D341Med (cell line): ENCODE data around the gene GNAT1.
A peak's percentile ranks its signal among the peaks of the same experiment; 100 is the strongest.

Source experiments
- DNase-seq: peaks from one replicate; pipeline ENCODE4 v3.0.0; 2012; ENCODE audit warnings: low spot score

The GNAT1 gene

GRCh38 chr3:50190936-50191660 is at the start of gene GNAT1:
GNAT1 (plus strand) TSS chr3:50191610; CDS start chr3:50191726, 116 bp downstream.
- DNase-seq, result no peak

GRCh38 chr3:50146316-50146901 is 45.0 kb upstream of the GNAT1 start:
- peak; percentile 82 for DNase-seq

DNA sequence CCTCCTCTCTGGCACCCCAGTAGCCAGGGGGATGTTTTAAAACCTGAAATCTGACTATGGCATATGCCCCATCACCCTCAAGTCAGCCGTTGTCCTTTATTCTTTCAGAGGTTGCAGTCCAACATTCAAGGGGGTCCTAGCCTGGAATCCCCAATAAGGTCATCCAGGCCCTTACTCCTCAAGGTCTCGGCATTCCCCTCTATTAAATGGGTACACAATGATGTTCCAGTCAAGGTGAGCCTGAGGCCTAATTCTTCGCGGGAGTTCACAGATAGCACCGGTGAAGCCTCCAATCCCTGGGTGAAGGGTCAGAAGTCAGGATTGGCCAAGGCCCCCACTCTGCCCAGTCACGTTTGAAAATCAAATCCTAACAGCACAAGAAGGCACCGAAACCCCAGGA is 44.4 kb upstream of the GNAT1 start:
- no peak for DNase-seq

- DNase-seq, result no peak
Measured at GRCh38 chr3:50147447-50147846, 44.0 kb upstream of the GNAT1 start.

DNA sequence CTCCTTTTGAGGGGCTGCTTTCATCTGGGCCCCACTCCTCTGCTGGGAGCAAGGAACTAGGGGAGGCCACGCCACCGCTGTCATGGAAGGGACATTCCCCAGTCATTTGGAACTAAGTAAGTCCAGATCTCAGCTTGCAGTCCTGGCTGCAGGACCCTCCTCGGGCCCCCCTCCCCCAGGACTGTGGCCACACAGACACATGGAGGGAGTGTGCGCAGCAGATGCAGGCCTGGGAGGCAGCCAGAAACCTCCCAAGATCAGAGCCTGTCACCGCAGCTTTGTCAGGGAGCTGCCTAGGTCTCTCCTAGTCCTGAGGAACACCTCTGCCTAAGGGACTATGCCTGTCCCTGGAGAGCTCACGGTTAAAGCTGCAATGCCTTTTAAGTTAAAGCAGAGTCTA is 43.5 kb upstream of the GNAT1 start:
- DNase-seq, result no peak

GRCh38 chr3:50150404-50150750 is 41.0 kb upstream of the GNAT1 start:
- DNase-seq, result no peak

DNA sequence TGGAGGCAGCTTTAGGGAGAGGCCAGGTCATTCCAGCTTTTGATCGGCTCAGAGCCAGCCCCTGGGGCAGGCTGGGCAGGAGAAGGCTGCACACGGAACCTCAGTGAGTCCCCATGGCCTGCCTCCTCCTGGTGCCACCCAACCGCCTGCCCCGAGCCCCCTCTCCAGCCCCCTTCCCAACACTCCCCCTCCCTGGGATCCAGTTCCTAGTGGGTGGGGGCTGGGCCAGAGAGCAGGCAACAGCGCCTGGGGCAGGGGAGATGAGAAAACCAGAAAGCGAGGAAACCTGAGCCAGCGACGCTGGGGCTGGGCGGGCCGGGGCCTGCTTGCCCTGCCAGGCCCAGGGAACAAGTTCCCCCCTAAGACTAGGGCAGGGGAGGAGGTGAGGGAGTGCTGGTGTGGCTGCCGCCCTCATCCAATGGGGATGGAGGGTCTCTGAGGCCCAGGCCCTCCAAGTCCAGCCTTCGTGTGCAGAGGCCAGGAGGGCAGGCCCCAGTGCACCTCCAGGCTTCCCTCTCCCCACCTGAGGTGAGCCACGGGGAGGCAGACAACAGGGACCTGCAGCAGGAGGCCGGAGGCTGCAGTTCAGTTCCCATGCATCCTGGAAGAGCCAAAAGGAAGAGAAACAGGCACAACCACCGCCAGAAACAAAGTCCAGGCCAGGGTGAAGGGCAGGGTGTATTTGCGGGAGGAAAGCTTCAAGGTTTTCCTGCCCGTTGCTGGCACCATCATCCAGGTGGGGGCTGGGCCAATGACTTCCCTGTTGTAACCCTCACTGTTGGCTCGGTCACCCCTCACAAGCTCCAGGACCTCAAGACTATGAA is 40.3 kb upstream of the GNAT1 start:
- no peak for DNase-seq

DNA sequence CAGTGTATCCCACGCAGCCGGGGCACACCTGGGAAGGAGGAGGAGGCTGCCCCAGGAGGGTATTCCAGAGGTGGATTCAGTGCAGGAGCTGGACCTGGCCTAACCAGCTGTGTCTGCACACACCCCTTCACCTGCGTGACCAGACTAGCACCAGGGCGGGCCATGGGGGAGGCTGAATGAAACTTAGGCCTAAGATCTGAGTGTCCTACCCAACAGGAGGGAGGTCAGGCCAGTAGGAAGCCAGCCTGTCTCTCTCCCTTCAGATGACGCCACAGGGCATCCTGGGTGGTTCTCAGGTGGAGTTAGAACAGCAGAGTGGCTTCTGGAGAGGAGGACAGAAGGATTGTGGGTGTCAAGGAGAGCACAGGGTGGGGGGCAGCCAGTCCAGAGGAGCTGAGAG is 39.7 kb upstream of the GNAT1 start:
- DNase-seq, result no peak

- DNase-seq, result no peak
Measured at GRCh38 chr3:50153782-50154475, 37.5 kb upstream of the GNAT1 start.

DNA sequence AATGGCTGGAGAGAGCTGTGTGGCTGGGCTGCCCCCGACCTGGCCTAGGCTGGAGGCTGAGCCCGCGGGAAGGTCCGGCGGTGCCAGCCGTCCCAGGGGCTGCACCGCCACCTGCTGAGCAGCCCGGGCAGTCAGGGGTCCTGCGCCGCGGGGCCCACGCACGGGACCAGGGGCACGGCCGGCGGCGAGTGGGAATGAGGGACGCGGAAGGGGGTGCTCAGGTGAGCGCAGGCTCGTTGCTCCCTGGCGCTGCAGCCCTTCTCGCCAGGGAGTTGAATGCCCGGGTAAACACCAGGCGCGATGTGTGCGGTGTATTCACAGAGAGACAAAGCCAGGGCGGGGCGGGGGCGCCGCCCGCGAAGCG is 37.0 kb upstream of the GNAT1 start:
- no peak for DNase-seq

DNA sequence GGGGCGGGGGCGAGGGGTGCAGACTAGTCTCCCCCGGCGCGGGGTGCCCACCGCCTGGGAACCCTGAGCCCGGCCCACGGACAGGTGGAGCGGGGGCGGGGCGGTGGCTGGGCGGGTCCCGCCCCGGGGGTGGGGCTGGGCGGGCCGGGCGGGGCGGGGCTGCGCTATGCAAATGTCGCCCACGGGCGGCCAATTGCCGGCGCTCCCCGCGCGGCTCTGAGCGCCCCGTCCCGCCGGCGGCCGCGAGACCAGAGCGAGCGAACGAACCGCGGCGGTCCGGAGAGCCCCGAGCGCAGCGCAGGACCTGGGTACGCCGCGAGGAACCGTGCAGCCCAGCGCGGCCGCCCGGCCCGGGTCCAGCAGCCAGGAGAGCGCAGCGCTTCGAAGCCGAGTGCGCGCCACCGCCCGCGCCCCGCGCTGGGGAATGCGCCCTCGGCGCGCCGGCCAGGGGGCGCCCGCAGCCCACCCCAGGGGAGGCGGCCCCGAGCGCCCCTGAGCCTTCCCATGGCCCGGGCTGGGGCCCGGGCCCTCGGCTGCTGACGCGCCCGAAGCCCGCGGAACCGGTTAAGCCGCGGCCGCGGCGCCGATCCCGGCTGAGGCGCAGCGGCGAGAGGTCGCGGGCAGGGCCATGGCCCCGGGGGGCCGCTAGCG is 36.4 kb upstream of the GNAT1 start, which contains the start of gene SEMA3F:
SEMA3F (plus strand) TSS at position 485 of the 651 bp plus-strand sequence. CDS start 4,299 bp downstream, outside the sequence.
- DNase-seq, result peak; percentile 96

DNA sequence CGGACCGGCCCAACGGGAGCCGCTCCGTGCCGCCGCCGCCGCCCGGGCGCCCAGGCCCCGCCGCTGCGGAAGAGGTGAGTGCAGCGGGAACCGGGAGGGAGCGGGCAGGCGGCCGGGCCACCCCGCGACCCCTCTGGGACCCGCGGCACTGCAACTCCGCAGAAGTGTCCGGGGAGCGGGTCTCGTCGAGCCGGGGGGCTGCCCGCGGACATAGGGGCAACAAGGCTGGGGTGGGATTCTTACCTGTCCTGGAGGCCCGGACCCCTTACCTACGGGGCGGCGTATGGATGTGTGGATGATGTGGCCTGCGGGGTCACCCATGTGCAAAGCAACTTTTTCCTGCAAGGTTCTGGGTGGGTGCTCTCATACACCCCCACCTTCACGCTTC is 35.9 kb upstream of the GNAT1 start:
- no peak for DNase-seq

DNA sequence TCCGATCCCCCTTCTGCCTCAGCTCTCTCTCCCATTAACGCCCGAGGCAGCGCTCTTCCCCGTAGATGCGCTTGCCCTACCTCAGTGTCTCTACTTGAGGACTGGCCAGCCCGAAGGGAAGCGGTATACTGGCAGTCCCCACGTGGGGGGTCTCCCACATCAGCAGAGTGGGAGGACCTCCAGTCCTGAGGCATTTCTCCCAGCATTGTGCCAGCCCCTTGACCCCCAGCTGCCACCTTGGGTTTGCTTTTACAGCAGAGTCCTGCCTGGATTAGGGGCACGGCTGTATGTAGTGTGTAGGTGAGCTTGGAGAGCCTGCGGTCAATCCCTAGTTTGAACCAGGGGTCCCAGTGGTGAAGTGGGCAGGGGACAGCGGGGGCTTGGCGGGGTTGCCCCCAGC is 35.5 kb upstream of the GNAT1 start:
- DNase-seq, result no peak

DNA sequence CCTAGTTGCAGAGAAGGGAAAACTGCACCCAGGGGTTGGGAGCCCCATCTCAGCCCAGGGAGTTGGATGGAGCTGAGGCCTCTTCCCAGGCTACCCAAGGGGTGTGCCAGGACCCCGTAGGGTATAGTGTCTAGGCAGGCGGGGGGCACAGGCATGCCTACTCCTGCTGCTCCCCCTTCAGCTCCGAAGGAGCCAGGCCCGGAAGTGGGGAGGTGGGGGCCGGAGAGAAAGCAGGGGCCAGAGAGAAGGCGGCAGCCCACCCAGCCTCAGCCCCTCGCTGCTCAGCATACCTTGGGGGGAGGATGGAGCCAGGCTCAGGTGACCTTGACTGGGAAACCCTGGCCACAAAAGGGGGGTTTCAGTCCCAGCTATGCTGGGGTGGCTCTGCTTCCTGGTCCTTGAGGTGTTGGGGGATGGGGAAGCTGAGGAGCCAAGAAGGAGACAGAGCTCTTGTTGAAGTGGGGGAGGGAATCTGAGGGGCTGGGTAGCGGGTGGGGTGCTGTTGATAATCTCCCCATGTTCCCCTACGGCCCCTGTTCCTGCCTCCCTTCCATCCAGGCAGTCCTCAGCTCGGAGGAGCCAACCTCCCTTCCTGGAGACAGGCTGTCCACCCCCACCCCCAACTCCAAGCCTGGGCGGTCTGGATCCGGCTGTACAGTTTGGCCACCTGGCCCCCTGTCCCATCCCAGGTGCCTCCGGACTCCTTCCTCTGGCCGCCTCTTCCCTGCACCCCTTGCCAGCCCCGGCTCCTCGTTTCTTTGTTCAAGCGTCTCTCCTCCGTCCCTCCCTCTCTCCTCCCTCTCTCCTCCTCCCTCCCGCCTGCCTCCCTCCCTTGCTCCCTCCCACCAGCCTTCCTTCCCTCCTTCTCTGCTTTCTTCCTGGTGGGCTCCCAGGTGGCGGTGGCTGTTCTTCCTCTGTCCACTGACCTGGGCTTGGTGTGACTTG is 34.6 kb upstream of the GNAT1 start:
- DNase-seq, result no peak

DNA sequence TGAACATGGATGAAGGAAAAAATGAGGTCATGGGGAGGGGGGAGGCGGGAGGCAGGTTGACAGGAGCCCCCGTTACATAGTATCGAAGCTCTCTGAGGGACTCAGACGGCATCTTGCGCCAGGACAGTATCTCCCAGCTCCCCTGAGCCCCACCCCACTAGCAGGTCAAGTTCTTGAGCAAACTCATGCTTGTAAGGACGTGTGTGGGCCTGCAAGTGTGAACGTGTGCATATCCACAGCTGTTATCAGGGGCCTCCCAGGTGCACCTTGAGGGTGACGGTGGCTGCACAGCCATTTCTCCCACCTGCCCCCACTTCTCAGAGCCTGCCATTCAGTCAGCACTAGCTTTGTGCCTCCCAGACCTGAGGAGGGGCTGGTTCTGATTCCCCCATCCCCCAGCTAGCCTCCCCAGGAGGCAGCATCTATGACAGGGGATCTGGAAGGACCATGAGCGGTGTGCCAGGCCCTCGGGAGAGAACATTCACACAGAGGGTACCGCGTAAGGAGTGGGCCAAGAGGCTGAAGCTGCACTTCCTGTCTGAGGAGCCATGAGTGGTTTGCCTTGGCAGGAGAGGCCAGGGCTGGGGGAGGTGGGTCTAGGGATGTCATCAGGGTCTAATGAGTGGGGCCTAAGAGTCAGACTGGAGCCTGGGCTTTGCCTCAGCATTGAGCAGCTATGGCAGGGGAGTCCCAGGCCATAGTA is 33.4 kb upstream of the GNAT1 start:
- DNase-seq, result no peak

GRCh38 chr3:50158530-50159146 is 32.8 kb upstream of the GNAT1 start:
- no peak for DNase-seq

DNA sequence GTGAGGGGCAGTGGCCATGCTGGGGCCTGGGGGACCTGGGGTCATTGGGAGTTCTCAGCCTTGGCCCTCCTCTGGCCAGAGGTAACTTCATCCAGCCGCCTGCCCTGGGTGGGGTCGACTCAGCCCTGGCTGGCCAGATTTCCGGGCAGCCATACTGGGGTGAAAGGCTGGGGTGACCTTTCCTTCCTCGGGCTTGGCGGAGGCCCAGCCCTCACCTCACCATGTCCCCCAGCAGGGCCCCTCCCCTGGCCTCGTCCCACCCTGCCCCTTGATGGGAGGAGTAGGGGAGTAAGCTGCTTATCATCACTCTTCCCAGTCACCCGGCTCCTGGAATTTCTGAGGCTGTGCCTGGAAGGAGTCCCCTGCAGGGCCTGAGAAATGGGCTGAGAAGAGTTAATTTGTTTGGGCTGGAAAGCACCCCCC is 30.8 kb upstream of the GNAT1 start:
- peak; percentile 69 for DNase-seq

DNA sequence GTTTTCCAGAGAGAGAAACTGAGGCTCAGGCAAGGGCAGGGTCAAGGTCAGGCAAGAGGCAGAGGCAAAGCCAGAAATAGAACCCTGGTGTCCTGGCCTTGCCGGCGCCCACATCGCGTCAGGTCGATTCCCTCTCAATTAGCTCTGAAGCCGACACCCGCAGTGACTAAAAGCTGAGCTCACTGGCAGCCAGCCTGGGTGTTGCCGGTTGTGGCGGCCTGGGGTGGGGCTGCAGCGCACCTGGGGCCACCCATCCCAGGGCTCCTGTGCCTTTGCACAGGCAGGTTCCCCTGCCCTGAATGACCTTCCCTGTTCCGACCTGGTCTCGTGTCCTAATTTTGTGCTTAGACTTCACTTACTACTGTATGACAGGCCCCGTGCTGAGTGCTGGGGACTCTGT is 30.1 kb upstream of the GNAT1 start:
- DNase-seq, result no peak

DNA sequence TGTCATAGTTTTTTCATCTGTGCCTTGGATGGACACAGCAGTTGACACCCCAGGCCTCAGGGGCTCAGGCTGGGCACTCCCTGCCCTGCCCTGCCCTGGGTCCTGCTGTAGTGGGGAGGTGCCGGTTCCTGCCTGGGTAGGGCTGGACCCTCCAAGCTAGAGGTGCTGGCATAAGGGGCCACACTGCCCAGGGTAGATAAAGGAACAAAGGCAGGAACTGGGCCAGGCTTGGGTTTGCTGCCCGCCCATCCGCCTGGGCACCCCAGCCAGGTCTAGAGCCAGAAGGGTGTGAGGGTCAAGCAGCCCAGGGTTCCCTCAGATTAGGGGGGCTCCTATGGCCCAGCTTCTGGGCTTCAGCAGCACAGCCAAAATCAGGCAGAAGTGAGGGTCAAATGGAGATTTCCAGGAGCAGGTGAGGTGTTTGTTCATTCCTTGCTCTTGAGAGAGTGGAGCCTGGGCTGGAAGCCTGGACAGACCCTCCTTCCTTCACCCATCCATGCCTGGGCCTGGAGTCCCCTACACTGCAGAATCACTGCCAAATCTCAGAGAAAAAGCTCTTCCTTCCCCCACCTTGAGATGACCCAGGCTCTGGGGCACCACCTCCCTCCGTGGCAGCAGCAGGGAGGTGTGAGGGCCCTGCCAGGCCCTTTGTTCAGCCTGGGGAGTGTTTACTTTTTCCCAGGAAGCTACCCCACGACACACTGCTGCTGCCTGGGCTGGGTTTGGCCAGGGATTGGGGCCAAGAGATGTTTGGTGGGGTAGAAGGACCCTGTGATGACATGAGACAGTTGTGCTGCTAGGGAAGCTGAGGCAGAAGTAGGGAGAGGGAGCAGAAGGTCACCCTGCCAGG is 29.2 kb upstream of the GNAT1 start:
- DNase-seq, result no peak
